RCC 7860 (cell line): ENCODE data around the gene THOC1.

Source experiments
- DNase-seq: peaks from one replicate; pipeline ENCODE4 v3.0.0-alpha.2; 2015; ENCODE audit warnings: low spot score
- FAIRE-seq: peaks from 2 replicates; lab custom pipeline; 2012; peaks lifted over from hg19 to GRCh38; lab: Jason Lieb, UNC

THOC1 gene

GRCh38 chr18:286515-287310, 18.9 kb upstream of the THOC1 start:
- FAIRE-seq (no peak), DNase-seq (peak; percentile 13)

- no peak for DNase-seq
- no peak for FAIRE-seq
These were observed 18.0 kb upstream of the THOC1 start for GRCh38 chr18:285817-286216.

DNA sequence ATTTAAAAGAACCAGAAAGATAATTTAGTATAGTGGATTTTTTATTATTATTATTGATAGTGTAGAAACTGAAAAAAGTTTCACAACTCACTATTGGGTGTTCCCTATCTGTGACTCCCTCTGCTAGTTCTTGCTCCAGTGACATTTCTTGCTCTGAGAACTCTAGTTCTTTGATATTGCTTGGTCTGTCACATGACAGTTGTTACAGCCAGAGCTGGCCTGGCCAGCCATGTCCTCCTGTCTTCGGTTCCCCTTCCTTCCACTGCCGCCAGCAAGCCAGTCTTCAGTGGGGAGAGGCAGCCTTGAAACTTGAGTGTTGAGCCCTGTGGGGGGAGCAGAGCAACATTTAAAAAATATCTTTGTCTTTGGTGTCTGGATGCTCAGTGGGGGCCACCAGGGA, 7.6 kb upstream of the THOC1 start:
- no peak for DNase-seq
- FAIRE-seq: no peak

DNA sequence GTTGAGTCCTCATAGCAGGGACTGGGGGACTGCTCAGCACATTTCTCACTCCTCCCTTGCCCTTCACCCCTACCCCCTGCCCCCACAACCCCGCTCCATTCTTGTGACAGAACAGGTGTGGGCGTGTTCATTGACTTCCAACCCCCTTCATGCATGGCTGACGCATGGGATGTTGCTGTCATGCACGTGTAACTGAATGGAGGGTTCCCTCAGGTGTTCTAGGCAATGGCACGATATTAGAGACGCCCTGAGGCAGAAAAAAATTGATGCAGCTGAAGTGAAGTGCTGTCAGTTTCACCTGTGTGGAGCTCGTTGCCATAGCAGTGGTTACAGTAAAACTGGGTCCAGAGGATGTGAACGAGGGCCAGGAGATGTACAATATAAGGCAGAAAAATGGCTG, 6.5 kb upstream of the THOC1 start:
- FAIRE-seq (no peak), DNase-seq (no peak)

DNA sequence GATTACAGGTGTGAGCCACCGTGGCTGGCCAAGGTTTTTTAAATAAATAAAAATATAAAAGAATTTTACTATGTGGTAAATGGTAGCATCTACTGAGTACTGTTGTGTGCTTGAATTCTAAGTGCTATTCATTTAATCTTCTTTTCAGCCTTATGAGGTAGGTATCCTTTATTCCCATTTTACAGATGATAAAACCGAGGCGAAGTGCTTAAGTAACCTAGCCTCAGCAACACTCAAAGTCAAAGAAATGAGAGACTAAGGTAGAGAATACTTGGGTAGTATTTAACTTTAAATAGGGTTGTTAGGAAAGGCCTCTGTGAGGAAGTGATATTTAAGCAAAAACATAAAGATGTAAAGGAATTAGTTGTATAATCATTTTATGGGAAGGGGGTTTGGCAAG, 5.7 kb upstream of the THOC1 start:
- FAIRE-seq (no peak), DNase-seq (no peak)

GRCh38 chr18:272650-273049, 4.8 kb upstream of the THOC1 start:
- DNase-seq (no peak), FAIRE-seq (no peak)

GRCh38 chr18:269480-270095, 1.7 kb upstream of the THOC1 start:
- FAIRE-seq (no peak), DNase-seq (no peak)

- FAIRE-seq (no peak), DNase-seq (no peak)
These were observed 513 bp downstream of the THOC1 start for GRCh38 chr18:267380-267687.

GRCh38 chr18:261398-262073, 6.3 kb downstream of the THOC1 start:
- FAIRE-seq: no peak

DNA sequence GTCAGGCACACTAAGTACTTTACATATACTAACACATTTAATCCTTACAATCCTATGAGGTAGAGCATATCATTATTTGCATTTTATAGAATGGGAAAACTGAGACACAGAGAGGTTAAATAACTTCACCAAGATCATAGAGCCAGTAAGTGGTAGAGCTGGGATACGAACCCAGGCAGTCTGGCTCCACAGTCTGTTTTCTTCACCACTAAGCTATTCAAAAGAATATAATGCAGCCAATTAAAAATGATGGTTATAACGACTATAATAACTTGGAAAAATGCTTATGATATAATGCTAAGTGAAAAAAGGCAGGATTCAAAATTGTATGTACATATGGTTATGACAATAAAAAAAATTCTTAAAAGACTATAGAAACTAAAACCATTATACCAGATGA, 7.3 kb downstream of the THOC1 start:
- DNase-seq (no peak), FAIRE-seq (no peak)

More at GRCh38 chr18:261398-262073, 6.3 kb downstream of the THOC1 start:
- DNase-seq: no peak

DNA sequence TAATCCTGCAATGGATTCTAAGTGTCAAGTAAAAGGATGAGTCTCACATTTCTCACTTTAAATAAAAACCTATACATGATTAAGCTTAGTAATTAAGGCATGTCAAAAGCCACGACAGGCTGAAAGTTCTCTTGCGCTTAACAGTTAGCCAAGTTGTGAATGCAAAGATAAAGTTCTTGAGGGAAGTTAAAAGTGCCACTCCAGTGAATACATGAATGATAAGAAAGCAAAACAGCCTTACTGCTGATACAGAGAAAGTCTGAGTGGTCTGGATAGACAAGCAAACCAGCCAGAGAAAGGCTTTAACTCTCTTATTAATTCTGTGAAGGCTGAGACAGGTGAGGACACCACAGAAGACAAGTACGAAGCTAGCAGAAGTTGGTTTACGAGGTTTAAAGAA, 12.7 kb downstream of the THOC1 start:
- FAIRE-seq (no peak), DNase-seq (no peak)

- DNase-seq: no peak
- FAIRE-seq: no peak
These were observed 14.7 kb downstream of the THOC1 start for GRCh38 chr18:253121-253520.

- FAIRE-seq (no peak), DNase-seq (no peak)
These were observed 16.3 kb downstream of the THOC1 start for GRCh38 chr18:251572-251971.

GRCh38 chr18:250685-251084, 17.2 kb downstream of the THOC1 start:
- DNase-seq (no peak), FAIRE-seq (no peak)

DNA sequence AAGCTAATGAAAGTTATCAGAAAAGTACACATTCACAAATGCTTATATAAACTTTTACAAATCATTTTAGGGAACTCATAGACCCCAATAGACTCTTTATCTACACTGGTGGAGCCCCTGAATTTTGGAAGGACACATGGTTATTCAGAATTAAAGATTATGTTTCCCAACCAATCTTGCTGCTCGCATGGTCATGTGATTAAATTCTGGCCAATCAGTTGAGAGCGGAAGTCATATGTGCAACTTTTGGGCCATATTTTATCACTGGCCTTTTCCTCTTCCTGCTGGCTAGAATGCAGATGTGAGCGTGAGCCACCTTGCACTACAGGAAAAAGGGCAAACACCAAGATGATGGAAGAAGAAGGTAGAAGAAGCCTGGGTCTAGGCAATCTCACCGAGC, 19.8 kb downstream of the THOC1 start:
- FAIRE-seq (no peak), DNase-seq (no peak)

GRCh38 chr18:245282-245847, 22.5 kb downstream of the THOC1 start:
- no peak for DNase-seq

GRCh38 chr18:240175-240574, 27.7 kb downstream of the THOC1 start:
- no peak for FAIRE-seq
- no peak for DNase-seq

More at GRCh38 chr18:245282-245847, 22.5 kb downstream of the THOC1 start:
- FAIRE-seq: no peak

- DNase-seq (no peak), FAIRE-seq (no peak)
These were observed 36.3 kb downstream of the THOC1 start for GRCh38 chr18:231563-231962.

GRCh38 chr18:228586-228985, 39.3 kb downstream of the THOC1 start:
- DNase-seq (no peak), FAIRE-seq (no peak)

- DNase-seq: no peak
- no peak for FAIRE-seq
These were observed 39.9 kb downstream of the THOC1 start for GRCh38 chr18:227902-228301.

GRCh38 chr18:227374-227773, 40.5 kb downstream of the THOC1 start:
- DNase-seq (no peak), FAIRE-seq (no peak)

DNA sequence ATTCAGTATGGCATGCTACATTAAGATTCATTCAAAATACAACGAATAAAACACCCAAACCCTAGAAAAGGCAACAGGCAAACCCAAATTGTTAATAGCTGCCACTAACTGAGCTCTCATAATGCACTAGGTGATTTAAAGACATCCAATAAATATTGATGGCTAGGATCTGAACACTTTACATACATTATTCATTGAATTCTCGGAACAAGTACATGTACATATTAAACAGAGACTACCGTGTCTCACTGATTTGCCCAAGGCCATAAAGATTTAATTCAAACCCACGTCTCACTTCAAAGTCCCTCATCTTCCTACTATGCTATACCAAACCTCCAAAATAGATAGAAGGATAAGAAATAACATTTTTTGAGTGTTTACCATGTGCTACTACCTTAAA, 42.1 kb downstream of the THOC1 start:
- DNase-seq: no peak
- FAIRE-seq: no peak
